ENCODE measurements around the gene PDZK1IP1.

The PDZK1IP1 gene

DNA sequence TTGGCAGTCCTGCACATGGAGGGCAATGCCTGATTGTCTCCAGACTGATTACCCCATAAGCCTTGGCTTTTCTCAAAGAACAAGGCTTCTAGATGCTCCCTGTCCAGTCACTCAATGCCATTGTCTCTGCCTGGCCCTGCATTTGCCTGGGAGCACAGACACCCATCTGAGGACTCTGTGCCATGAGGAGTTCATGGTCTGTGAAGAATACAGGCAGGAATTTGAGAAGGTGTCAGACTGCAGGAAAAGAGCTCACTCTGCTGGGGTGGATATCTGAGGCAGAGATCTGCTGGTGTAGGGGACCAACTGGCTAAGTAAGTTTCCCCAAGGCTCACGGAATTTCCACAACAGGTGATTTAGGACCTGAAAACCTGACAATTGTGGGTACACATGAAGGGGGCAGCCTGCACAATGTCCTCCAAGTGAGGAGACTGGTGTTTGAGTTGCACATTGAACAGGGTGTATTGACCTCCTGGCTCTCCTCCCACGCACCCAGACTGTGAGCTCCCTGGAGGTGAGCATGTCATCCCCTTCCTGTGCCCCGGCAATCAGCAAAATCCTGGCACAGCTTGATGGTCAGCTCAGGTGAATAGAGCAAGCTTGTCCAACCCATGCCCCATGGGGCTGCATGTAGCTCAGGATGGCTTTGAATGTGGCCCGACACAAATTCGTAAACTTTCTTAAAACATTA is 51.8 kb downstream of the PDZK1IP1 start:
- DNase-seq (ENCODE audit: low read depth in 2 of 2): no peak

DNA sequence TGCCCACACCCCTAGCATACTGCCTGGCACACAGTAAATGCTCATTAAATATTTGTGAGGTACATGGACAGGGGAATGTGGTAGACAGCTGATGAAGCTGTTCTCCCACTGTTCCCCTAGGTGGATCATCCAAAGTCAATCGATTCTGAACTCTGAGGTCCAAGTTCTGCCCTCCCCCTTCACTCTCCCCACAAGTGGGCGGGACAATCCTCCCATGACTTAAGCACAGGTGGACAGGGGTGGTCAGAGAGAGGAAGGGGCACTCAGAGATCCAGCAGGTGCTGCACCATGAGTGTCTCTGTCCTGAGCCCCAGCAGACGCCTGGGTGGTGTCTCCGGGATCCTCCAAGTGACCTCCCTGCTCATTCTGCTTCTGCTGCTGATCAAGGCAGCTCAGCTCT is 52.6 kb downstream of the PDZK1IP1 start, which contains the start of gene CYP4A22:
Gene CYP4A22, plus strand, starts transcription at position 244 of the 400 bp plus-strand sequence. Its CDS starts 45 bp downstream, at position 289.
- no peak for DNase-seq (ENCODE audit: low read depth in 2 of 2)

Data from stimulated activated CD8-positive, alpha-beta memory T cell treated with anti-CD3 and anti-CD28 coated beads, Interleukin-15, amount 100 ng/mL, for 4 hours (primary cell).